Spleen (tissue), 11 donors: ENCODE data around the gene SLC34A1. TPM values are rescaled to one million over a fixed set of nuclear protein-coding genes. Genes with fewer than 3 reads are reported as not detected.

Experiments used
- DNase-seq: peaks from one replicate; pipeline ENCODE4 v3.0.0-alpha.2; 2020
- H3K27ac ChIP-seq, 8 donors: fragments of 200-600 bp; sonication (generic) in 7 of 8; 1 replicate in 4 of 8; 2 replicates in 4 of 8; pipeline versions ENCODE4 v1.5.0 to v1.8.0; 2016 to 2021; ENCODE audit warnings: inconsistent platforms in 4 of 8, mild to moderate bottlenecking in 4 of 8, moderate library complexity in 1 of 8
- H3K27me3 ChIP-seq, 7 donors: fragments of 200-600 bp; sonication (generic) in 6 of 7; replicated peaks in 1 of 7; 1 replicate in 4 of 7; 2 replicates in 3 of 7; pipeline versions ENCODE4 v1.5.0 to v1.8.0; 2016 to 2021; ENCODE audit warnings: inconsistent platforms in 3 of 7, mild to moderate bottlenecking in 1 of 7
- H3K36me3 ChIP-seq, 6 donors: fragments of 200-600 bp; sonication (generic) in 5 of 6; 1 replicate in 4 of 6; 2 replicates in 2 of 6; pipeline versions ENCODE4 v1.5.0 to v1.8.0; 2016 to 2021; ENCODE audit warnings: inconsistent platforms in 2 of 6
- H3K4me1 ChIP-seq, 6 donors: fragments of 200-600 bp; sonication (generic) in 5 of 6; 1 replicate in 3 of 6; 2 replicates in 3 of 6; pipeline versions ENCODE4 v1.5.0 to v1.8.0; 2016 to 2021; ENCODE audit warnings: inconsistent platforms in 3 of 6
- H3K4me3 ChIP-seq, 8 donors: fragments of 200-600 bp; sonication (generic) in 7 of 8; 1 replicate in 4 of 8; 2 replicates in 4 of 8; pipeline versions ENCODE4 v1.5.0 to v1.8.0; 2016 to 2021; ENCODE audit warnings: inconsistent platforms in 4 of 8, mild to moderate bottlenecking in 4 of 8, moderate library complexity in 2 of 8
- H3K9me3 ChIP-seq, 8 donors: fragments of 200-600 bp; sonication (generic) in 7 of 8; 1 replicate in 4 of 8; 2 replicates in 4 of 8; pipeline versions ENCODE4 v1.5.0 to v1.8.0; 2016 to 2021; ENCODE audit warnings: inconsistent platforms in 4 of 8
- CTCF ChIP-seq, 11 experiments: fragments of 200-600 bp in 7 of 11; fragments of 450-650 bp in 4 of 11; sonication (generic) in 4 of 11; IDR thresholded peaks in 8 of 11; conservative IDR thresholded peaks in 3 of 11; 1 replicate in 7 of 11; 2 replicates in 4 of 11; pipeline versions ENCODE4 v1.4.0 to v1.8.0; 2016 to 2021; ENCODE audit warnings: antibody characterized with exemption in 11 of 11, inconsistent platforms in 4 of 11, mild to moderate bottlenecking in 1 of 11
- POLR2A ChIP-seq, 3 donors: fragments of 450-650 bp; IDR thresholded peaks; one replicate each; pipeline ENCODE4 v1.5.1; 2017; ENCODE audit warnings: antibody characterized with exemption in 3 of 3, mild to moderate bottlenecking in 1 of 3
- POLR2AphosphoS5 ChIP-seq, 3 donors: sonication (generic); formaldehyde crosslinking; IDR thresholded peaks; one replicate each; pipeline ENCODE4 v1.5.1; 2017; ENCODE audit warnings: antibody characterized with exemption in 3 of 3
- WGBS, 5 donors: extraction: QIAGEN DNeasy Blood & Tissue Kit in 3 of 5; methylation state at CpG; one replicate each; pipeline versions ENCODE4 v1.1.5 to v1.1.7; 2013 to 2018; 5-methylcytosine and 5-hydroxymethylcytosine counted together
- intact Hi-C: fragments of 100-400 bp; cut with DNase I; formaldehyde crosslinking; loops from one replicate; pipeline ENCODE4 v1.15.0; 2023; ENCODE audit warnings: low total_unique reads
- polyA plus RNA-seq, 3 donors: library from polyadenylated mRNA; stranded (reverse); fragments of 200-250 nt; gene quantifications; one replicate each; pipeline ENCODE4 v1.2.1, GENCODE V29; 2013
- total RNA-seq, 7 donors: library from RNA; depleted of rRNA in 3 of 7; stranded (reverse); fragments of >200 nt in 3 of 7; fragmentation: NEBNext Ultra II Directional in 4 of 7; extraction: Animal tissue kit (Norgen Biotek cat#: 25700) in 4 of 7; gene quantifications; one replicate each; pipeline versions ENCODE4 v1.1.0 to v1.2.1, GENCODE V29; 2016 to 2021
- donor health status: healthy with polysubstance abuse.
- donor health status: DM: no; HTN: no; CAD: no; lungs with moderate emphysema.
- donor health status: DM: no; HTN: no; CAD: no.
- donor health status: Bipolar disorder and iron deficiency.
- donor health status: healthy.
- donor health status: DM: no; HTN: no; CAD: no.
- donor health status: DM: yes; HTN: yes; CAD: no.

The SLC34A1 gene
- total and polyA plus RNA-seq, 10 donors = 0.02 to 0.77 (median 0.14) TPM; not detected in 3

- no peaks in the 10 kb centered on the region for H3K9me3 ChIP-seq
- no peaks in the 10 kb centered on the region for H3K27me3 ChIP-seq
- TF ChIP-seq CTCF (IDR thresholded peaks at IDR 0.05 in 8 of 11, conservative IDR thresholded peaks at IDR 0.05 in 3 of 11) = peak in 10 of 11 experiments; percentile 23 to 78 (median 63)
- no peak for TF ChIP-seq POLR2A (IDR thresholded peaks at IDR 0.05)
- H3K4me1 ChIP-seq = peaks cover 17 to 98% (median 78%) of the 10 kb centered on the region in 6 donors
- DNase-seq = no peak
- intact Hi-C loops = loop anchor here (10.0 kb wide), 1 partner anchor 54 kb away; the partner anchor contains the start of gene MXD3
- peak overlapping the region in 6 of 8 donors; percentile 7 to 90 (median 84) for H3K27ac ChIP-seq
- 67 to 79% (median 75%) methylated on average over 5 of the region's 5 CpGs for WGBS, 5 donors
- H3K4me3 ChIP-seq = no peak overlapping the region
- peaks cover 0 to 89% (median 35%) of the 10 kb centered on the region in 6 donors for H3K36me3 ChIP-seq
These were observed 15.2 kb upstream of the SLC34A1 start for GRCh38 chr5:177368869-177369644.

DNA sequence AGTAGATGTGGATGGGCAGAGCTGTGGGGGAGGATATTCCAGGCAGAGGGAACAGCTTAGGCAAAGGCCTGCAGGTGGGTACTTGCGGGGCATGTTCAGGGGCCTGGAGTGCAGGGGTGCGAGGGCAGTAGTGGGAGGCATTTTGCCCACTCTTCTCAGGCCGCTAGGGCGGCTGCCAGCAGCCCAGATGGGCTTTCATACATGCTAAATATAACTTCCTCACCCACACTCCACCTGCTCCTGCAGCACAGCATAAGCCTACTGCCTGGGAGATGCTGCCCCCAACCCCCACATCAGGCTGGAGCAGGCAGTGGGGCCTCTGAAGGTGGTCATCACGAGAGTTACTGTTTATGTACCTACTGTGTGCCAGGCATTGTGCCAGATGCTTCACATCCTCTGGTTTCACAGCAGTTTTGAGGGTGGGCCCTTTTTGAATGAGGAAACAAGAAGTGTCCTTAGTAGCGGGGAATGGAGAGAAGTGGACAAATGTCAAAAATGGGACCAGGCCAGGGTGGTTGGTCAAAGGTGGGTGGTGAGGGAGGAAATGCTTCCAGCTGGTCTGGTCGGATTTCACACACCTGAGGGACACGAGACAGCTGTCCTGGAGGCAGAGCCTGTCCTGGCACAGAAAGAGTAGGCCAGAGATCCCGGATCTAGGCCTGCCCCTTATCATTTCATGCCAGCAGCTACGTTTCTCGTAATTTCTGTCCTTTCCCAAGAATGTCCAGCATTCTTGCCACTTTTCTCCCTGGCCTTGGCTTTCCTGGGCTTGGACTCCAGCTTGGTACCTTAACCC lies 14.4 kb upstream of the SLC34A1 start:
- Histone ChIP-seq H3K27me3 (no peaks in the 10 kb centered on the region), H3K4me1 (peaks cover 17 to 97% (median 75%) of the 10 kb centered on the region in 6 donors), H3K9me3 (no peaks in the 10 kb centered on the region), H3K27ac (peak overlapping the region in 7 of 8 donors; percentile 22 to 90 (median 82)), H3K36me3 (peaks cover 0 to 94% (median 35%) of the 10 kb centered on the region in 6 donors), H3K4me3 (peak overlapping the region in 1 of 8 donors; percentile 70)
- WGBS, 5 donors = 69 to 74% (median 69%) methylated on average over 9 to 11 of the region's 11 CpGs
- no peak for DNase-seq
- TF ChIP-seq POLR2A (IDR thresholded peaks at IDR 0.05) (no peak), POLR2AphosphoS5 (IDR thresholded peaks at IDR 0.05) (no peak), CTCF (IDR thresholded peaks at IDR 0.05 in 8 of 11, conservative IDR thresholded peaks at IDR 0.05 in 3 of 11) (no peak)
- intact Hi-C loops = loop anchor here (10.0 kb wide), 1 partner anchor 55 kb away; the partner anchor contains the start of gene MXD3

- intact Hi-C loops = no loop called here
- WGBS, 5 donors = 20 to 70% (median 42%) methylated on average over 10 to 42 of the region's 42 CpGs
- Histone ChIP-seq H3K27me3 (no peaks in the 10 kb centered on the region), H3K4me3 (peak overlapping the region in 7 of 8 donors; percentile 25 to 70 (median 41)), H3K36me3 (peaks cover 0 to 87% (median 35%) of the 10 kb centered on the region in 6 donors), H3K4me1 (peaks cover 17 to 96% (median 74%) of the 10 kb centered on the region in 6 donors), H3K27ac (peak overlapping the region in 6 of 8 donors; percentile 75 to 90 (median 84)), H3K9me3 (no peaks in the 10 kb centered on the region)
- TF ChIP-seq CTCF (IDR thresholded peaks at IDR 0.05 in 8 of 11, conservative IDR thresholded peaks at IDR 0.05 in 3 of 11) (peak in 10 of 11 experiments; percentile 9 to 79 (median 50)), POLR2AphosphoS5 (IDR thresholded peaks at IDR 0.05) (peak; percentile 51 to 79 (median 71)), POLR2A (IDR thresholded peaks at IDR 0.05) (no peak)
- peak; percentile 95 for DNase-seq
These were observed 13.6 kb upstream of the SLC34A1 start for GRCh38 chr5:177370488-177371119.
